RKO (cell line): ENCODE results near the gene BRINP2.

Experiments used
- DNase-seq: peaks from one replicate; pipeline ENCODE4 v3.0.0-alpha.2; 2016; ENCODE audit warnings: low spot score

BRINP2 gene

DNA sequence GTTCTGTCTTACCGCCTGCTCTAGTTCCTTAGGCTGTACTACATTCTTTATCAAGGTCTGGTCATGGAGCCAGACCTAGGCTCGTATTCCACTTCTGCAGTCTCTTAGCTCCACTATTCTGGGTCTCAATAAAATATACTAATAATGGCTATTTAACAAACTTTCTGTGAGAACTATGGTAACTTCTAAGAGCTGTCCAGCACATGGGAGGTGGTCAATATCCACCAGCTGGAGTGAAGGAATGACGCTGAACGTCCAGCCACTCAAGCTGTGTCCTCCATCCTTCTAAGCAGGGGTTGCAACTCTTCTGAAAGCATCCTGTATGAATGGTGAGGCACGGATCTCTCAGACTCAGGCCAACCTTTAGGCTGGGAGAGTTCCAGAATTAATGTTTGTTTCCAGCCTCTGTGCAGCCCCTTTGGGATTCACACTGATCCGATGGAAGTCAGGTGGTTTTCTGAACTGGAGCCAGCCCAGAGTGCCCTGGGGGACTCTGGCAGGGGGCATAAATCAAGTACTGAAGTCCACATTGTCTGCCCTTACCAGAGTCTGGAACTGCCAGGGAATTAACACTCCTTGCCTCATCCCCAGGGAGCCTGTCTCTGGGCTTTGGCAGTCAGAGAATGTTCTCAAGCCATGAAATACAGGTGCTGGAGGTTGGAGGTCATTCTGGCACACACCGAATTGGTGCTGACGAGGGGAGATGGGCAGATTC, 57.4 kb downstream of the BRINP2 start:
- no peak for DNase-seq

DNA sequence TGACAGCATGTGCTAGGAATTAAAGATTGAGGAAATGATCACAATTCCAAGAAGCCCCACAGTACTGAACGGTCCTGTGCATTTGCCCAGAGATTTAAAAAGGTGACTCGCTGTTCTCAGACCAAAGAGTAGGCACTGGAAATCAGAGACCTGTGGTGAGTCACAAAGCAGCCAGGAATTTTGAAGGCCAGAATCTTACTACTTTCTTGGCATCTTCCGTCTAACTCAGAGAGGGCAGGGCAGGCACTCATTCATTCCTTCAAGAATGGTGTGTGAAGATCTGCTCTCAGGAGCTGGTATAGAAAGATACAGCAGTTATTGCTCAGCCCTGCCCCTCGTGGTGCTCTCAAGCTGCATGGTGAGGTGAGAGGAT, 57.9 kb downstream of the BRINP2 start:
- DNase-seq = no peak

DNA sequence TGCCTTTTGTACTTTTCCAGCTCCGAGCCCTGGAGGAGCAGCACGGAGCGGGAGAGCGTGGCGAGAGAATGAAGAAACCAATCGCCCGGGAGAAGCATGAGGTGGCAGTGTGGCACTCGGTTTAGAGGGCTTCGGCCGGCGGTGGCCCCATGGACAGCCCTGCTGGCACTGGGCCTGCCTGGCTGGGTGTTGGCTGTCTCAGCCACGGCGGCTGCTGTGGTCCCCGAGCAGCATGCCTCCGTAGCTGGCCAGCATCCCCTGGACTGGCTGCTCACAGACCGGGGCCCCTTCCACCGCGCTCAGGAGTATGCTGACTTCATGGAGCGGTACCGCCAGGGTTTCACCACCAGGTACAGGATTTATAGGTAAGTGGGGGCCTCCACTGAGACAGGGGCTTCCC, 59.0 kb downstream of the BRINP2 start:
- DNase-seq = no peak

DNA sequence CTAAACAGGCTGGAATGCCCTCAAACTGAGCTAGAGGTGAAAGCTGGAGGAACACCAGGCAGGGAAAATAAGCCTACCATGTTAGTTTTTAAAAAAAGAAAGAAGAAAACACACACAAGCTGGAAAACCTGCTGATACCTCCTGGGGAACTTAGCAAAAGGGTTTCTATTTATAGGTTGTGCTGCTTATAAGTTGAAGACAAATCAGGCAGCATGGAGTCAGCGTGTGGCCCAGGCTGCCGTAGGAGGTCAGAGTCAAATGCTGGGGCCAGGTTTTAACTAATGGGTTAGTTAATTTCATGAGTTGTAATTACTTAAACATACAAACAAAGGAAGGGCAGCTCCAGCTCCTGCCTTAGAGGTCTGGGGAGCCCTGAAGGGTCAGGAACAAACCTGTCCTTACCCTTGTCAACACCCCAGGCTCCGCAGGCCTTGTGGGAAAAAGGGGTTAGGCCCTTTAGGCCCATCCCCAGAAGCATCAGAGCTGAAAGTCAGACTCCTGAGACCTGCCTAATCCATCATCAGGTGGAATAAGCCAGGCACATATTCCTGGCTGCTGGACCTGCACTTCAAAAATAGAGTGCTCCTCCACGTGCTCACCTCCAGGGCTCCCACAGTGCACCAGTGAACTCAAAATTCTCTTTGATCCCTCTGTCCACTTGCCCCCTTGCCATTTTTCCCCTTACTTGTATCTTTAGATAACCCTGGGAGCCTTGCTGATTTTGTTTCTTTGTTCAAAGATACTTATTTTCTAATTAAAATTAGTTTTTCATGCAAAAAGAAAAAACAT, 59.7 kb downstream of the BRINP2 start:
- DNase-seq = no peak

DNA sequence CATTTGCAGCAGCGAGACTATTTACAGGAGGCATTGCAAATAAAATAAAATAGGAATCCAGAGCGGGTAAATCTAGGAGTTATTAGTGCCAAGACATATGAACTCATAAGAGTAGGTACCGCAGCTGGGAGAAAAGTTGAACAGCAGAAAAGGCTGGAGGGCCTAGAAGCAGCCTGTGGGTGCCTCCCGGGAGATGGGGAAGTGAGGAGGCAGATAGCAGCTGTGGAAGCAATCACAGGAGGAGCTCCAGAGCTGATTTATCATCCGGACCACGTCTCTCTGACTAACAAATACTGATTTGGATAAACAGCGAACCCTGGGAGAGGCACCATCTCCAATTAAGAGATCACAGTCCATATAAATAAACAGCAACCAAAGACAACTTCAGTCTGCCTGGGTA, 64.6 kb downstream of the BRINP2 start:
- DNase-seq = no peak

DNA sequence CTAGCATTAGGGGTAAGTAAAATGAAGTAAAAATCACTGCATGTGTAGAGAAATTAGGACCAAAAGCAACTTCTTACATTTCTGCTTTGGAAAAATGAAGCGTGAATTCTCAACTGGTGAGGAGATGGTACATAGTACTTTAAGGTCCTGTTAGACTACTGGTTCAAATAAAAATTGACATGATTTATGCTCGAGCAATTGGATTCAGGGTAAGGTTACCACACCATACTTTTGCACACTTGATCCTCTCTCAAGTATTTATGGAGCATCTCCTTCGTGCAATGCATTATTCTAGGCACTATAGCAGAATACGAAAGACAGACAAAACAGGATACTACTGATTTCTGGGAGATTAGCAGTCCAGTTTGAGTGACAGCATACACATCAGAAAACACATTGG, 66.2 kb downstream of the BRINP2 start:
- no peak for DNase-seq

DNA sequence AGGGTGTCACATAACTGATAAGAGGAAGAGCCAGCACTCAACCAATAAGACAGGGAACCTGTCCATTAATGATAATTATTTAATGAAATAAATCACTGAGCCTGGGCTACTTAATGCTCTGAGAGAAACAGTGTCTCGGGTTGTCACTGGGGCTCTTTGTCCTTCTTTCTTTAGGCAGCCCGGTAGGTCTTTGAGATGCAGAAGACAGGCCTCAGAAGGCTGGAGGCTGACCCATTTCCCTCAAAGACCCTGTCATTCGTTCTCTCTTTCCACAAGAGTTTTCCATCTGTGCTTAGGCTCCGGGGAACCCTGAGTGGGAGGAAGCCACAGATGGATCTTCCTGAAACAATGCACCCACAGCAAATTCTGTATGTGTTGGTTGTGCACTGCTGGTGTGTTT, 68.2 kb downstream of the BRINP2 start:
- no peak for DNase-seq

DNA sequence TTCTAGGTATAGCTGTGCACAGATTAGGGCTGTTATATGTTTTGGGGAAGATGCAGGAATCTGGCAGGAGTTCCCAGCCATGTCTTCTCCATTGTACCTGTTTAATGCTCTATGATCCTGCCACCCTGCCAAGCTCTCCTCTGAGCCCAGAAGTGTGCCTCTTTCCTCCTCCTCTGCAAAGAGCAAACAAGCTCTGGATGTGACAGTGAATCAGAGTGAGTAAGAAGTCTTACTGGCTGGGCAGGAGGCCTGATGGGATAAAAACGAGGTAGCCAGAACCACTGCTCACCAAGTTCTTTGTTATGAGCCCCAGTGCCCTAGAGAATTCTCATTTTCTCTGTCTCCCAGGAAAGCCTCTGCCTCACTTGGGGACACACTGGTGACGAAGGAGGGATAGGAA, 69.0 kb downstream of the BRINP2 start:
- DNase-seq = no peak

DNA sequence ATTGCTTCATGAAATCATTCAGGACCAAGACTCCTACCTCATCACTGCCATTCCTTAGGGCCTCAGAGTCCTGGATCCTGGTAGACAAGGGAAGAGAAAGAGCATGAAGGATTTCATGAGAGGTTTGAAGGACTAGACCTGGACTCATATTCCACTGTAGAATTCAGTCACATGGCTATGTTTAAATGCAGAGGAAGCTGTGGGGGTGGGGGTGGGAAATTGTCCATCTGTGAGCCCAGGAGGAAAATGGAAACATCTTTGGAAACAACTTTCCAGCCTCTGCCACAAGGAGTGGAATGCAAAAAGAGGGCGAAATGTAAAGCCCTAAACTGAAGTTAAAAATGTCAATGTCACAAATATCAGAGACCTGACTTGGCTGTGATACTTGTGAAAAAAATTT, 73.0 kb downstream of the BRINP2 start:
- no peak for DNase-seq

DNA sequence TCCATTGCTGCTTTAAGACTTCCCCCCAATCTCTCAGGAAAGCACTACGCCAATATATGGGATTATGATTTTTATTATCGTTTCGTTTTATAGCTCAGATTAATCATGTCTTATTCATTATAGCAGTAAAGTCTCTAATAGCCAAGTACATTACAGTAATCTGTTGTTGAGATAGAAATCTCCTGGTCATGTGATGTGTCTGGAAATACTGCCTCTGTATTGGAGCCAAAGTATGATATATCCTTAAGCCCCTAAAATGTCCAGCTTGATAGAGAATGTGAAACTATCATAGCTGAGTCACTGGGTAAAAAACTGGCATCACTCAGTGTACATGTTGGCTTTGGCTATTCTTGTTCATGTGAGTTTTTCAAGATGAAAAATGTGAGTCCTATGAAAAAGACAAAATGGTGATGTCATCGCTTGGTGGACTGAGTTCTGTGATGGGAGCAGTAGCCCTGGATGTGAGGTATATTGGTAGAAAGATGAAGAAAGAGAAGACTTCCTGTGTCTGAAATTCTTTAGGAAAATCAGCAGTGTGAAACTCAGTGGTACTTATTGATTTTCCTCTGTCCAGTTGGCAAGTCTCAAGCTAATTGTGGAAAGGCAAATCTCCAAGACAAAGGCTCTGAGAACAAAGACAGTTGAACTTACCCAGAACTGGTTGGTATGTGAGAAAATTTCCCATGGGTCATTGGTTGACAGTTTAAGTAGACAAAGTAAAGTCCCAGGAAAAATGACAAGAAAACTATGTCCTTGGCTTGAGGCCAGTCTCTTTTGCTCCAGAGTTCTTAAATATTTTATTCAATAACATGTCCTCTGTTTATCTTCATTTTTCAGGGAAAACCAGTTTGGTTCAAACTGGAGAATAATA, 76.2 kb downstream of the BRINP2 start:
- DNase-seq = no peak

DNA sequence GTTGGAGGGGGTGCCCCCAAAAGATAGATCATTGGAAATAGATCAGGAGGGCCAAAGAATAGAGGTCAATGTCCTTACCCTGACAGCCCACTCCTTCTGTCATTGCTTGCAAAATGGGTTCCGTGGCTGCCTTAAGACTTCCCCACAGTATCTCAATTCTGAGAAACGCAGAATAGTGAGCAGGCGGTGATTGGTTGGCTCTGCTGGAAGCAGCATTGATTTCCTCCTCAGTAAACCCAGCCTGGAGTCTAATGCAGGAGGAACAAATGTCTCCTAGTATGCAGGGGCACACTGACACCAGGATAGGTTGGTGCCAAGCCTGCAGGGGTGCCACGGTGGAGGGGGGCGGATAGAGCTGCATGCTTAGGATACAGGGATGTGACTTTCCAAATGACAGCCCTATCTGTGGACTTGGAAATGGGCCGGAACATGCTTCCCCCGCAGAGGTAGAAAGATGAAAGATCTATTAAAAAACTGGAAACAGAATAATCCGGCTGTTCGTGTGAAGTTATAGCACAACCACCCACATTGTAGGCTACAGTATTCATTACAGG, 76.9 kb downstream of the BRINP2 start:
- no peak for DNase-seq

DNA sequence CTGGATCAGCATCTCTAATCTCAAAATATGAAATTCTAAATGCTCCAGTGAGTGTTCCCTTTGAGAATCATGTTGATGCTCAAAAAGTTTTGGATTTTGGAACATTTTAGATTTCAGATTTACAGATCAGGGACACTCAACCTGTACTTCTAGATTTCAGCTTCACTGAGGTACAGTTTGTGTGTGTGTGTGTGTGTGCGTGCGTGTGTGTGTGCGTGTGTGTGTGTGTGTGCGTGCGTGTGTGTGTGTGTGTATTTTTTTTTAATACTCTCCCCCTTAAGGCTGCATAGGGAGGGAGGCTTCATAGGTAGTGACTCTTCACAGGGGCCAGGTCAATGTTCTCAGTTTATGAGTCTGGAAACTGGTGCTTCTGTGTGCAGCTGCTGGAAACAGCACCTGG, 77.5 kb downstream of the BRINP2 start:
- DNase-seq = no peak

DNA sequence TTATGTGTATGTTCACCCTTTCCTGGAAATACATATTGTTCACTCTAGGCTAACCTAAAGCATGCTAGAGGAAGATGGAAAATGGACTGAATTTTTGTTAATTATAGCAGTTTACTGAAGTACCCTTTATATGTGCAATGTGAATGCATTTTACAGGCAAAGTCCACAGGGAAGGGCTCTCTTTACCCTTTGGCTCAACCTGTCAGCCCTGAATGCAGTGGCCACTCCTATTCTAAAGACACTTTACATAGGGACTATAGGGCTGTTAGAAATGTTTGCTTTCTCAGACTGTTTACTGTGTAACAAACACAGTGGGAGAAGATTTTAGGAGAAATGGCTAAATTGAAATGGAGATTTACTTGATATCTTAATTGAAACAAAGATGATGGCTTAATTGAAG, 78.5 kb downstream of the BRINP2 start:
- DNase-seq = no peak

DNA sequence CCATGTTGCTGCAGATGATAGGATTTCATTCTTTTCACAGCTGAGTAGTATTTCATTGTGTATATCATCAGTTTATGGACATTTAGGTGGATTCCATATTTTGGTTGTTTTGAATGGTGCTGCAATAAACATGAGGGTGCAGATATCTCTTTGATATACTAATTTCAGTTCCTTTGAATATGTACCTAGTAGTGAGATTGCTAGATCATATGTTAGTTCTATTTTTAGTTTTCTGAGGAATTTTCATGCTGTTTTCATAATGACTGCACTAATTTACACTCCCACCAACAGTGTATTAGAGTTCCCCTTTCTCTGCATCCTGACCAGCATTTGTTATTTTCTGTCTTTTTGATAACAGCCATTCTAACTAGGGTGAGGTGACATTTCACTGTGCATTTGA, 82.1 kb downstream of the BRINP2 start:
- no peak for DNase-seq

DNA sequence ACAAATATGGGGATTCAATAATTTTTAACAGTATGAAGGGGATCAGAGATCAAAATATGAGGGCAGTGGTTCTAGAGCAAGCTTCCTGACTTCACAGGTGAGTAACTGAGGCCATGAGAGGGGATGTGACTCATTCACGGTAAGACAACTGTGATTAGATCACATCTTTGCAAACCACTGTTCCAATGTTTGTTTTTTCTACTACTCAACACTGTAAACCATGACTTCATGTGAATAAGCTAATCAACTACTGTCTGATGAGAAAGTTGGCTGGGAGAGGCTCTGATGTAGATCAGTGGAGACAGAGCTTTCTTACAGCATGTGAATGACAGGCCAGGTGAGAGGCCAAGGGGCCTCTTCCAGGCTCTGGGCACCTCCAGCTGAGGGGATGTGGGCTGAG, 84.7 kb downstream of the BRINP2 start:
- DNase-seq = peak; percentile 32

DNA sequence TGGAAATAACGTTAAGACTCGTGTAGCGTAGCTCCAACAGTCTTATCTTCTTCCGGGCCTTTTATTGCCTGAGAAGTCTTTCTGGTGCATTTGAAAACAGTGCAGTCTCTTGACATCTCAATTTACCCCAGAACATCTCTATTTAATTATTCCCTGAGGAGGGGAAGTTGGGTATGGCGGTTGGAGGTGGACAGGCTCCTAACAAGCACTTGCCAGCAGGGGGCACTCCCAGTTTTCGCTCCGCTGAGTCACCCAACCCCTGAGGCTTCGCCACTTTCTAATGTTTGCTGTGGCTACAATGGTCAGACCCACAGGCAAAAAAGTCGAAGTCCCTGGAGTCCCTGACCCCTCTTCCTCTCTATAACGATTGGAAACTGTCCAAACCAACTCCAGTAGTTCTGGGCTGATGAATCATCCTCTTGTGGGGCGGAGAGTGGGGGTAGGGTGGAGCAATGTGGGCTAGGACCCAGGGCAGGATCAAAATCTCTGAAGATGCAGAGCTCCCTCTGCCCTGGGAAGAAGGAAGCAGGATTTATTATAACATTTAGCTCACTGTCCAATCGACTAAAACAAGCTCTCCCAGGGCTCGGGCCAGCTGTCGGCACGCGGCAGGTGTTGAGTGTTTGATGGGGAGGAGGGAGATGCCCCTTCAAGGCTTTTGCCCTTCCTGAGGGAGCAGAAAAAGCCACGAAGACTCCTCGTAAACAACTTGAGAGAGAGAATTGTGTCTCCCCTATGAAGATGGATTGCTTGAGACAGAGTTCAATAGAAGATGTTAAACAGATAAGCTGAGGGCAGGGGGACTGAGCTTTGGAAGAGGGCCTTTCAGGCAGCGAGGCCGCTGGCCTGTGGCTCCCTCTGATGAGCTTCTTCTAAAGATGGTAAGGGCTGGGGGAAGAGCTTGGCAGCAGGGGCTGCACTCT, 85.7 kb downstream of the BRINP2 start:
- DNase-seq = no peak

DNA sequence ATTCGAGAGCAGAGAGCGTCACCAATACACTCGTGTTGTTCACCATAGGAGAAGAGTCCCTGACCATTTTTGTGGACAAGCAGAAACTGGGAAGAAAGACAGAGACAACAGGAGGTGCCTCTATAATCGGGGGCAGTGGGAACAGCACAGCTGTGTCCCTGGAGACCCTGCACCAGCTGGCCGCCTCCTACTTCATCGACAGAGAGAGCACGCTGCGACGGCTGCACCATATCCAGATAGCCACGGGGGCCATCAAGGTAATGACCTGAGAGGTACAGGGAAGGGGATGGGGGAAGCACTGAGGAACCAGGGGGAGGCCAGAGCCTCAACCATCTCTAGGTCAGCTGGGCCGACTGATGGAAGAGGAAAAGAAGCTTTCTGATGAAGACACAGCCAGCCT, 86.4 kb downstream of the BRINP2 start:
- DNase-seq = no peak

DNA sequence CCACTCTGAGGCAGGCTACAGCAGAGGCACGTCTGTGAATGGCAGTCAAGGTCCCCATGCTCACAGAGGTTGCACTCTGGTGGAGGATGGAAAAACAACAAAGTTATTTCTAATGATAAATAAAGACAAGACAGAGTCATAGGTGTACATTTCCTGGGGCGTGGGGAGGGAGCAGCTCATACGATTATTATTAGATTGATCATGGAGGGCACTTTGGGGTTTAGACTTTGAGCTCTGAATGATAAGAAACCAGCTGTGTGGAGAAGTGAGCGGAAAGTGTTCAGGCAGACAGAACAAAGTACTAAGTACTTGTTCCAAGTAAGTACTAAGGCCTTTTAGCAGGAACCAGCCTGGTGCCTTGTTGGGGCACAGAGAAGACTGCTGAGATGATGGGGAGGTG, 86.8 kb downstream of the BRINP2 start:
- DNase-seq = no peak

DNA sequence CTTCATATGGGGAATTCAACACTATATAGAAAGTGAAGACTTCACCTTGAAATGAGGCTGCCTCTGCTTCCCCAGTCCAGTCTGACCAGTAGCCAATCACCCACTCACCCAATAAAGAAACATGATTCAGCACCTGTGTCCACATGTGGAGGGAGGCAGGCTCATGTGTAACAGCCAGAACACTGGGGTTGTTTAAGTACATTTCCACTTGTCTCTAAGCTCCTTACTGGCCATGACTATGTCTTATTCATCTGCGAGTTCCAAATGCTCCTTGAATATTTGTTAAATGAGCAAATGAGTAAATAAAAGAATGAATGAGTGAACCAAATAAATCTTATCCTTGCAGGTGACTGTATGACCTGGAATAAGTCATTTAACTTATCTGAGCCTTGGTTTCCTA, 100.1 kb downstream of the BRINP2 start:
- DNase-seq = no peak

DNA sequence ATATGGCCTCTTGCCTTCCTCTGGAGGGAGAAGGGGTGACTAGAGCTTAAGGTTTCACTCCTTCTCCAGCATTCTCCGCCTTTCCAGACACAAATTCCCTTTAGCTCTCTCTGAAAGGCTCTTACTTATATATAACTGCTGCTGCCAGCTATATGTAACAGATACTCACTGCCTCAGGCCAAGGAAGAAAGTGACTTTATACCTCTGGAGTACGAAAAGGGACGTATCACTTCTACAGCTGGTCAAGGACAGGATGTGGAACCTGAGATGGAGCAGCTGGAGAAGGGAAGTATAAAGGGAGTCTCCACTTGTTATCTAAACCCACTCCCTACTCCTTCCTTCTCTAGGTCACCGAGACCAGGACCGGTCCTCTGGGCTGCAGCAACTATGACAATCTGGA, 102.4 kb downstream of the BRINP2 start:
- DNase-seq = no peak

DNA sequence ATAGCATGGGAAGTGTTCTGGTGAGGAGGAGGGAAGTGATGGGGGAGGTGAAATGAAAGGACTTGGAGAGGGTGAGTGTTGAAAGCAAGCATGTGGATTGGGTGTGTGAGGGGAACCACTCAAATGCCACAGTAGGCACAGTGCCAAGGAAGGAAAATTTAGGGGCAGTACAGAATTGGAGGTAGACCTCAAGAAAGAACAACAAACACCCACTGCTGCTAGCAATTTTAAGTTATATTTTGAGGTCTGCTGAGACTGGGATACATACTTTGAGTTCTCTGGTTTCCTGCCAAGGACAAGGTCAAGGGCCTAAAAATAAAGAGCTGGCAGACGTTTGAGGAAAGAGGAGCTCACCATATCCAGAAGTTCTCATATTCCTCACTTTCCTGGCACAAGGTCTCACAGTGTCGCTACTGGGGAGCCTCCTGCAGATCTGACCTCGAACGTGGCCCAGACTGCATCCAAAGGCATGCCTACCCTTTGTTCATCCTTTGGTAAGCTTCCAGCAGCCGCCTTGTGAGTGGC, 104.0 kb downstream of the BRINP2 start:
- DNase-seq = no peak
